Stimulated activated CD4-positive, alpha-beta T cell treated with anti-CD3 and anti-CD28 coated beads, Interleukin-2, amount 100 ng/mL, for 24 hours (primary cell): ENCODE results near the gene MS4A18.
"Not testable (repeated sequence)": the region's sequence is repeated elsewhere in the genome, so short reads cannot be mapped to it uniquely, and the experiment has no call there.

Source experiments
- DNase-seq, 2 donors: peaks; one replicate each; pipeline ENCODE4 v3.0.0-alpha.2; 2020

MS4A18 gene

DNA sequence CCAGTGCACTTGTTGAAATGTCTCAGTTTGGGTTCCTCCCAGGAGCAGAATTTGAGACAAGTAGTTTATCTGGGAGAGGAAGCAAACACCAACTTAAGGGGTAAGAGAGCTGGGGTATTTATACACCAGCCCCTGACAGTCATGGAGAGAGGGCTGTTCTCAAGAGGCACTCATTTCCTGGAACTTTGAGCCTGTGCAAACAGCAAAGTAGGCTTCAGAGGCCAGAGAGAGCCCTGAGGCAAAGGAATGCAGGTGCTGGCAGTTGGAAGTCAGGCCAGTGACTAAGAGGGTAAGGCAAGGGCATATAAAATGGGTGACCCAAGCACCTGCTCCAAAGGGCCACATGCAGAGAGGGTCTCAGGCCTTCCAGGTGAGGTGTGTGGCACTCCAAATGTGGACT, 16.1 kb downstream of the MS4A18 start:
- no peak for DNase-seq

DNA sequence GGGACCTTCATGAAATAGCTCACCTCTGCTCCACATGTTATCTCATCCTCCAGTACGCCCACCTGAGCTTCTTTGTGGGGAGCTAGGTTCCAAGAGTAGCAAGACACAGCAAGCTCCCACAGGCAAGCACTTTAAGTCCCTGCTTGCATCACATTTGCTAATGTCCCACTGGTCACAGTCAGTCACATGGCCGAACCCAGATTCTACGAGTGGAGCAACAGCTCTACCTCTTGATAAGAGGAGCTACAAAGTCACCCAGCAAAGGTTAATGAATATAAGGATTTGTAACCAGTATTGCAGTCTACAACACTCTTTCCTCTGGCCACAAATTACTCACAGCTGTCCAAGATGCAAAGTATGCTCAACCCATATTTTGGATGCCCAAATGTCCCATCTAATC, 16.9 kb downstream of the MS4A18 start:
- DNase-seq, result no peak

DNA sequence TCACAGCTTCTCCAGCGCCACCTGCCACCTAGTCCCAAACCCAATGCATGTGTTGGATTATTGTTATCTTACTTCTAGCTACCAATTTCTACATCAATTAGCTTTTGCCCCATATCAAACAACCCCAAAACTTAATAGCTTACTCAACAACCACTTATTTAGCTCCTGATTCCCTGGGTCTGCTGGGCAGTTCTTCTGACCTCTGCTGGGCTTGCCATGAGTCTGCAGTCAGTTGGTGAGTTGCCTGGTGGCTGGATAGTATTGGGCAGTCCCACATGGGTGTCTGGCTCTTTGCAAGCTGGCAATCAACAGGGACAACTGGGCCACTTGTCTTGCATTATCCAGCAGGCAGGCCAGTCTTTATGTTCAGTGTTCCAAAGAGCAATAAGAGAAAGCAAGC, 18.5 kb downstream of the MS4A18 start:
- DNase-seq, result no peak

- DNase-seq, result no peak
These were observed 19.6 kb downstream of the MS4A18 start for GRCh38 chr11:60744114-60744513.

GRCh38 chr11:60747359-60747873, 22.9 kb downstream of the MS4A18 start:
- no peak for DNase-seq

DNA sequence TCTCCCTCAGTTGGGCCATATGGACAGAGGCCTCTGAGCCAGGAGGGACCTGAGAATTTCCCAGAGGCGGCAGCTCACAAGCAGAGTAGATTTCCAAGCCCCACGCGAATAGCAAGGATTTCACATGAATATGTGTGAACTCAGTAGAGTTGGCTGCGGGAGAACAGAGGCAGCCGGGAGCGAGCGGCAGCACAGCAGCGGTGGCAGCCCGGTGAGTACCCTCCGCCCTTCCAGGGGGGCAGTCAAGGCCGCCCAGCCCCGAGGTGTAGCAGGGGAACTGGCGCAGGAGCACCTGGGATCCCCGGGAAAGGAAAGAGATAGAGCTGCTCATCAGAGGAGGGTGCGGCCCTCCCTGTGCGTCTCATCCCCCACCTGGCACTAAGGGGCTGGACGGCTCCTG, 23.7 kb downstream of the MS4A18 start:
- no peak for DNase-seq

GRCh38 chr11:60748821-60749220, 24.3 kb downstream of the MS4A18 start:
- DNase-seq, result no peak

DNA sequence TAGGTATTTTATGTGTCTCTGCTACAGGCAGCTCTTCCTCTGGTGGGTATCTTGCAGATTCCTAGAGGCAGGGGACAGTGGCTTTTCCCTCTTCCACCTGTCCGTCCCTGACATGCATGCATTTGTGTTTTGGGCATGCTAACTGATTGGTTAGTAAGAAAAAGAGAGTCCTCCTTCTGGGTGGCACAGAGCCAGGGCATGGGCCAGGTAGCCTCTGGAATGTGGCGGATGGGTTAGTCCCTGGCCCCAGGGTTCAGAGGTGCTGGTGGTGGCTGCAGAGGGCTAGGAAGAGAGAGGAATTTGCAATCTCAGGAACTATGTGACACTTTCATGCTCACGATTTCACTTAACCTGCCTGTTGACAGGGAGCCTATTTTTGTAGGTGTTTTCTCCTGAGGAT, 26.4 kb downstream of the MS4A18 start:
- no peak for DNase-seq

GRCh38 chr11:60753309-60753708, 28.8 kb downstream of the MS4A18 start:
- no peak for DNase-seq

DNA sequence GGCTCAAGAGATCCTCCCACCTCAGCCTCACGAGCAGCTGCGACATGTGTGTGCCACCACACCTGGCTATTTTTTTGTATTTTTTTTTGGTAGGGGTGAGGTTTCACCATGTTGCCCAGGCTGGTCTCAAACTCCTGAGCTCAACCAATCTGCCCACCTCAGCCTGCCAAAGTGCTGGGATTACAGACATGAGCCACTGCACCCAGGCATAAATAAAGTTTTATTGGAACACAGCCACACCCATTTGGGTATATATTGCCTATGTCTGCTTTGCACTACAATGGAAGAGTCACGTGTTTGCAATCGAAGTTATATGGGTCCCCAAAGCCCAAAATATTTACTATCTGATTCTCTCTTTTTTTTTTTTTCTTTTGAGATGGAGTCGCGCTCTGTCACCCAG, 30.4 kb downstream of the MS4A18 start:
- DNase-seq, result no peak

GRCh38 chr11:60756307-60757032, 31.9 kb downstream of the MS4A18 start, which contains the start of gene MS4A15:
Gene MS4A15, plus strand, starts transcription at chr11:60756867. Its CDS starts 6,867 bp downstream, at chr11:60763734.
- DNase-seq, result no peak

- no peak for DNase-seq
These were observed 32.8 kb downstream of the MS4A18 start for GRCh38 chr11:60757231-60757800.

DNA sequence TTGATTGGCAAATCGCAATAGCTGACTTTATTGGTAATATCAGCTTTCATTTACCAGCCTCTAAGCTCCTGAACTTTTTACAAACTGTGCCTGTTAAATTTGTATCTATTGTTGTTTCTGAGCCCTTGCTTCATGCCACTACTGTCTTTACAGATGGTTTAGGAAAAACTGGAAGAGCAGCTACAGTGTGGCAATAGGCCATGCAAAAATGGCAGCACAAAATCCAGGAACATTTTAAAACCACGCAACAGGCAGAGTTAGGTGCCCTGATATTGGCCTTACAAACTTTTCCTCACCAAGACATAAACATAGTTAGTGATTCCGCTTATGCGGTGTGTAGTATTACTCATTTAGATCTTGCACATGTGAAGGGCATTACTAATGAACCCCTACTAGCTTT, 34.2 kb downstream of the MS4A18 start:
- DNase-seq, result not testable (repeated sequence)

- DNase-seq, result not testable (repeated sequence)
These were observed 35.1 kb downstream of the MS4A18 start for GRCh38 chr11:60759438-60760225.

DNA sequence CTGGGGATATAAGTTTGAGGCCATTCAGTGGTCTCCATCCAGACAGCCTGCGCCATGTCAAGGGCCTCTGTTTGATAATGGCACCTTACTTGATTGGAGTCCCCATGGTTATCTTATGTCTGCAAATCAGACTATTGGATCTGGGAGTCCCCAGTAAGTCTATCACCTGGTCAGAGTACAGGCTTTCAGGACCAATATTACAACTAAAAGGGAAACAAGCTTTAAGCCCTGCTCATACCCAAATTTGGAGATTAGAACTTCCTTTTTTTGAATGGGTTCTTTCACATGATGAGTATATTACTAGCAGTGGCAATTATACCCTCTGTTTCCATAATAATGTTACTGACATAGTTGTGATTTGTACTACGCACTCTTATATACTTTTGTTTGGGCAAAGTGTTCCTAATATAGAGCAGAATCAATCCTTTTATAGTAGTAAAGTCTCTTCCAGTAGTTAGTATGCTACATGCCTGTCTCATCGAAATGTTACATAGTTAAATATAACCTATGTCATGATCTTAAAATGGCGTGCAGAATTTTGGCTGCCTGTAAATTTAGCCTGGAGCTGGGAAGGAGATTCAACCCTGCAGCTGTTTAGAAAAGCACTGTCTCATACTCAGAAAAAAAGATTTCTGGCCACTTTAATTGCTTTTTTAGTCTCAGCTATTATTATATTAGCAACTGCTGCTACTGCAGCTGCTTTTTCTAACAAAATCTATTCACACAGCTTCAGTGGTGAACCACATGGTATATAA, 37.1 kb downstream of the MS4A18 start:
- DNase-seq, result no peak

- DNase-seq, result no peak
These were observed 38.6 kb downstream of the MS4A18 start for GRCh38 chr11:60762851-60763691.

DNA sequence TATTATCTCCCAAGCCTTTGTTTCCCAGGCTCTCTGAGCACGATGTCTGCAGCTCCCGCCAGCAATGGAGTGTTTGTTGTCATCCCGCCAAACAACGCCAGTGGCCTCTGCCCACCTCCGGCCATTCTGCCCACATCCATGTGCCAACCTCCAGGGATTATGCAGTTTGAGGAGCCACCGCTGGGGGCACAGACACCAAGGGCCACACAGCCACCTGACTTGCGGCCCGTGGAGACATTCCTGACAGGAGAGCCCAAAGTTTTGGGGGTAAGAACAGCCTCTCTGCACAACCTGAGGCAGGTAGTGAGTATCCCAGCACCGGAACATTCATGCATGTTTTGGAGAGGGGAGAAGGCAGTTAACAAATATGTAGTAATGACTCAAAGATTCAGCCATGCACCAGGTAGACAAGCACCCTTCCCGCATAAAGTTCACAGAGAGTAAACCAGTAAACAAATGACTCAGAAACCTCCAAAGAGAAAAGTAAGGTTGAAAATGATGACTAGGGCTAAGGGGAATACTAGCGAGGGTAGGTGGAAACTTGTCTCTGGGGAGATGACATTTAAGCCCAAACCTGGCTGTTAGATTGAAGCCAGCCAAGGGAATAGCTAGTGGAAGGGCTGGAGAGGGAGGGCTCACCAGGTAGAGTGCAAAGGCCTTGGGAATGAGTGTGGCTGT, 39.3 kb downstream of the MS4A18 start:
- no peak for DNase-seq

DNA sequence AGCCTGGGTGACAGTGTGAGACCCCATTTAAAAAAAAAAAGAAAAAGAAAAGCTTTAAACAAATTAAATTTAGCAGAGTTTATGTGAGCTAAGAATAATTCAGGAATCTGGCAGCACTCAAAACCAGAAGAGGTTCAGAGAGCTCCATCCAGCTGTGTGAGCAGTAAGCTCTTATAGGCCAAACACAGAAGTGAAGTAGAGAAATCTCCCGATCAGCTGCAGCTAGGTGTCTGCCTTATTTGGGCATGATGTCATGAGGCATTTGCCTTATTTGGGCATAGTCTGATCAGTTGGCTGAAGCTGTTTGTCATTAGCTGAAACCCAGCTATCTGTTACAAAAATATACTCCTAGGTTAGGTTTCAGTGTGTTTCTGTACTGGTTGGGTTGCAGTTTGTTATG, 40.4 kb downstream of the MS4A18 start:
- DNase-seq, result no peak

DNA sequence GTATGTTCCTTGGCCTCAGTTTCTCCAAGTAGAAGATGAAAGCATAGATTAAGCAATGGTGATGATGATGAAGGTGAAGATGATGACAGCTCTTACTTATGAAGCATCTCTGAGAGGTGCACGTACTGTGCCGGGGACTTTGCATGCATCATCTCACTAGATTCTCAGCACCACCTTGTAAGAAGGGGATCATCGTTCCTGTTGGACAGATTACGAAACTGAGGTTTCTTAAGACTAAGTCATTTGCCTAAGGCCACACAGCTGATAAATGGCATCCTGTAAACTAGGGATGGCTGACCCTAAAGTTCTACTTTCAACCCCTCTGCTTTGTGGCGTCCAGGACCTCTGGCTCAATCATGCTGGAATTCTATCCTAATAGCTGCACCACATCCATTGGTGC, 40.8 kb downstream of the MS4A18 start:
- no peak for DNase-seq

- no peak for DNase-seq
These were observed 42.0 kb downstream of the MS4A18 start for GRCh38 chr11:60766547-60766946.

- DNase-seq, result peak in 1 of 2 donors; percentile 43
These were observed 42.9 kb downstream of the MS4A18 start for GRCh38 chr11:60767388-60767811.
